ENCODE data around the gene ATP8A2.

The ATP8A2 gene

GRCh38 chr13:25981060-25981459 is 609.3 kb downstream of the ATP8A2 start:
- DNase-seq (ENCODE audit: low spot score) = no peak
- no peak for TF ChIP-seq CTCF (IDR thresholded peaks at IDR 0.05; ENCODE audit: extremely low read depth, missing control alignments)

GRCh38 chr13:25982907-25983306 is 611.1 kb downstream of the ATP8A2 start:
- TF ChIP-seq CTCF (IDR thresholded peaks at IDR 0.05; ENCODE audit: extremely low read depth, missing control alignments) = no peak
- no peak for DNase-seq (ENCODE audit: low spot score)

- no peak for DNase-seq (ENCODE audit: low spot score)
These were observed 616.2 kb downstream of the ATP8A2 start for GRCh38 chr13:25987987-25988386.

GRCh38 chr13:25988661-25989060 is 616.9 kb downstream of the ATP8A2 start:
- no peak for DNase-seq (ENCODE audit: low spot score)

More at GRCh38 chr13:25987987-25988386, 616.2 kb downstream of the ATP8A2 start:
- no peak for TF ChIP-seq CTCF (IDR thresholded peaks at IDR 0.05; ENCODE audit: extremely low read depth, missing control alignments)

GRCh38 chr13:25990801-25991200 is 619.0 kb downstream of the ATP8A2 start:
- no peak for DNase-seq (ENCODE audit: low spot score)
- TF ChIP-seq CTCF (IDR thresholded peaks at IDR 0.05; ENCODE audit: extremely low read depth, missing control alignments) = no peak

More at GRCh38 chr13:25988661-25989060, 616.9 kb downstream of the ATP8A2 start:
- TF ChIP-seq CTCF (IDR thresholded peaks at IDR 0.05; ENCODE audit: extremely low read depth, missing control alignments) = no peak

GRCh38 chr13:25992076-25992475 is 620.3 kb downstream of the ATP8A2 start:
- no peak for DNase-seq (ENCODE audit: low spot score)
- no peak for TF ChIP-seq CTCF (IDR thresholded peaks at IDR 0.05; ENCODE audit: extremely low read depth, missing control alignments)

GRCh38 chr13:26007261-26008125 is 635.7 kb downstream of the ATP8A2 start:
- TF ChIP-seq CTCF (IDR thresholded peaks at IDR 0.05; ENCODE audit: extremely low read depth, missing control alignments) = no peak
- DNase-seq (ENCODE audit: low spot score) = peak; percentile 1
